Measurements from ENCODE around the gene SYNCRIP.

The SYNCRIP gene

GRCh38 chr6:85675030-85675819 lies 32.5 kb upstream of the SYNCRIP start:
- DNase-seq (ENCODE audit: low read depth), result peak; percentile 87
- H3K4me3 ChIP-seq (ENCODE audit: low read length), result no peak overlapping the region
- TF ChIP-seq, protein P1, sequence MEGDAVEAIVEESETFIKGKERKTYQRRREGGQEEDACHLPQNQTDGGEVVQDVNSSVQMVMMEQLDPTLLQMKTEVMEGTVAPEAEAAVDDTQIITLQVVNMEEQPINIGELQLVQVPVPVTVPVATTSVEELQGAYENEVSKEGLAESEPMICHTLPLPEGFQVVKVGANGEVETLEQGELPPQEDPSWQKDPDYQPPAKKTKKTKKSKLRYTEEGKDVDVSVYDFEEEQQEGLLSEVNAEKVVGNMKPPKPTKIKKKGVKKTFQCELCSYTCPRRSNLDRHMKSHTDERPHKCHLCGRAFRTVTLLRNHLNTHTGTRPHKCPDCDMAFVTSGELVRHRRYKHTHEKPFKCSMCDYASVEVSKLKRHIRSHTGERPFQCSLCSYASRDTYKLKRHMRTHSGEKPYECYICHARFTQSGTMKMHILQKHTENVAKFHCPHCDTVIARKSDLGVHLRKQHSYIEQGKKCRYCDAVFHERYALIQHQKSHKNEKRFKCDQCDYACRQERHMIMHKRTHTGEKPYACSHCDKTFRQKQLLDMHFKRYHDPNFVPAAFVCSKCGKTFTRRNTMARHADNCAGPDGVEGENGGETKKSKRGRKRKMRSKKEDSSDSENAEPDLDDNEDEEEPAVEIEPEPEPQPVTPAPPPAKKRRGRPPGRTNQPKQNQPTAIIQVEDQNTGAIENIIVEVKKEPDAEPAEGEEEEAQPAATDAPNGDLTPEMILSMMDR (IDR thresholded peaks at IDR 0.05; ENCODE audit: insufficient read depth, low read depth, low read length, missing control alignments), result no peak

DNA sequence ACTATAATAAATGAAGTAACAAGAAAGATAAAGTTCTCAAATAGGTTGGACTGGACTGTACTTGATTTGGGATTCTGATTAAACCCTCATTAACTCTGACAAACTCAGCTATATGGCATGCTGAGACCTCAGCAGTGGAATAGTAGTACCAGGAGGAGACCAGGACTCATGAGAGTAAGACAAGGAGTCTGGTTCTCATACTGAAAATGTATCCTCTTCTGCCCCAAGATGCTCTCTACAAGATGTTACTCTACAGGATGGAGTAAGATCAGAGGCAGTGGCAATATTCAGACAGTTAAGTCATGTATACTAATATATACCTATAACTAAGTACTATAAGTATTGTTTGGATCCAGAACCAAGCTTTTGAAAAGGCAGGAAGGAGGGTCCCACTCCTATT lies 31.9 kb upstream of the SYNCRIP start:
- TF ChIP-seq, protein P1 (IDR thresholded peaks at IDR 0.05; ENCODE audit: insufficient read depth, low read depth, low read length, missing control alignments), result no peak
- H3K4me3 ChIP-seq (ENCODE audit: low read length), result no peak overlapping the region
- no peak for DNase-seq (ENCODE audit: low read depth)

- TF ChIP-seq, protein P1 (IDR thresholded peaks at IDR 0.05; ENCODE audit: insufficient read depth, low read depth, low read length, missing control alignments), result no peak
- no peak overlapping the region for H3K4me3 ChIP-seq (ENCODE audit: low read length)
- DNase-seq (ENCODE audit: low read depth), result no peak
These were observed 30.8 kb upstream of the SYNCRIP start for GRCh38 chr6:85673198-85674139.

- no peak for DNase-seq (ENCODE audit: low read depth)
- no peak overlapping the region for H3K4me3 ChIP-seq (ENCODE audit: low read length)
- TF ChIP-seq, protein P1 (IDR thresholded peaks at IDR 0.05; ENCODE audit: insufficient read depth, low read depth, low read length, missing control alignments), result no peak
These were observed 29.9 kb upstream of the SYNCRIP start for GRCh38 chr6:85672623-85673022.

DNA sequence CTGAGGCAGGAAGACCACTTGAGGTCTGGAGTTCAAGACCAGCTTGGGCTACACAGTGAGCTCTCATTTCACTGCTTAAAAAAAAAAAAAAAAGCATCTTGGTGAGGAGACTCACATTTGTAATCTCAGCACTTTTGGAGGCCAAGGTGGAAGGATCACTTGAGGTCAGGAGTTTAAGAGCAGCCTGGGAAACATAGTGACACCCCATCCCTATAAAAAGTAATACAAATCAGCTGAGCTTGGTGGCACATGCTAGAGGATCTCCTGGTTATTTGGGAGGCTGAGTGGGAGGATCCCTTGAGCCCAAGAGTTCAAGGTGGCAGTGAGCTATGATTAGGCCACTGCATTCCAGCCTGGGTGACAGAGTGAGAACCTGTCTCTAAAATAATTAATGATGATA lies 29.4 kb upstream of the SYNCRIP start:
- TF ChIP-seq, protein P1 (IDR thresholded peaks at IDR 0.05; ENCODE audit: insufficient read depth, low read depth, low read length, missing control alignments), result no peak
- no peak for DNase-seq (ENCODE audit: low read depth)
- no peak overlapping the region for H3K4me3 ChIP-seq (ENCODE audit: low read length)

- TF ChIP-seq, protein P1 (IDR thresholded peaks at IDR 0.05; ENCODE audit: insufficient read depth, low read depth, low read length, missing control alignments), result no peak
- DNase-seq (ENCODE audit: low read depth), result peak; percentile 59
- no peak overlapping the region for H3K4me3 ChIP-seq (ENCODE audit: low read length)
These were observed 27.9 kb upstream of the SYNCRIP start for GRCh38 chr6:85670573-85670972.

All from epithelial cell of esophagus (primary cell).